Endometrium (tissue), 2 donors: ENCODE results near the gene CD8B.

ENCODE experiments used
- FAIRE-seq: peaks from 2 replicates; lab custom pipeline; 2012; peaks lifted over from hg19 to GRCh38; lab: Jason Lieb, UNC
- donor health status: control.
- donor health status: control.

Gene CD8B

GRCh38 chr2:86768189-86768949, 93.3 kb downstream of the CD8B start:
- FAIRE-seq, result no peak
